H54 (cell line): ENCODE data around the gene CALR3.
A peak's percentile ranks its signal among the peaks of the same experiment; 100 is the strongest.

Experiments
- DNase-seq: peaks from one replicate; pipeline ENCODE4 v3.0.0; 2011; ENCODE audit warnings: low spot score, mixed read lengths; ENCODE audit not compliant: insufficient read length
- FAIRE-seq: peaks from 3 replicates; lab custom pipeline; 2011; peaks lifted over from hg19 to GRCh38; lab: Jason Lieb, UNC
- POLR2A ChIP-seq: IDR thresholded peaks from 2 replicates; pipeline ENCODE4 v1.6.1; 2011; ENCODE audit warnings: low read depth, mild to moderate bottlenecking, low read length

CALR3 gene

GRCh38 chr19:16446724-16447368 lies 49.1 kb downstream of the CALR3 start:
- FAIRE-seq = no peak
- TF ChIP-seq POLR2A = no peak
- no peak for DNase-seq

- no peak for FAIRE-seq
- TF ChIP-seq POLR2A = no peak
Measured at GRCh38 chr19:16446108-16446723, 49.8 kb downstream of the CALR3 start.

GRCh38 chr19:16445238-16446107 lies 50.5 kb downstream of the CALR3 start:
- FAIRE-seq = no peak
- peak; percentile 50 for DNase-seq
- TF ChIP-seq POLR2A = no peak

More at GRCh38 chr19:16446108-16446723, 49.8 kb downstream of the CALR3 start:
- DNase-seq = no peak

GRCh38 chr19:16444269-16444600 lies 51.7 kb downstream of the CALR3 start:
- FAIRE-seq (no peak), DNase-seq (no peak)

GRCh38 chr19:16442386-16443276 lies 53.3 kb downstream of the CALR3 start:
- DNase-seq = no peak
- no peak for TF ChIP-seq POLR2A
- FAIRE-seq = no peak

More at GRCh38 chr19:16444269-16444600, 51.7 kb downstream of the CALR3 start:
- TF ChIP-seq POLR2A = no peak

GRCh38 chr19:16441661-16442162 lies 54.3 kb downstream of the CALR3 start:
- TF ChIP-seq POLR2A = no peak
- peak; percentile 43 for DNase-seq
- no peak for FAIRE-seq

- no peak for FAIRE-seq
- TF ChIP-seq POLR2A = no peak
Measured at GRCh38 chr19:16436780-16437332, 59.1 kb downstream of the CALR3 start.

GRCh38 chr19:16435999-16436650 lies 59.8 kb downstream of the CALR3 start:
- TF ChIP-seq POLR2A = no peak
- no peak for DNase-seq
- no peak for FAIRE-seq

More at GRCh38 chr19:16436780-16437332, 59.1 kb downstream of the CALR3 start:
- DNase-seq = no peak

- TF ChIP-seq POLR2A = no peak
- peak; percentile 62 for FAIRE-seq
- peak; percentile 95 for DNase-seq
Measured at GRCh38 chr19:16435238-16435917, 60.6 kb downstream of the CALR3 start.

GRCh38 chr19:16433986-16434385 lies 62.0 kb downstream of the CALR3 start:
- FAIRE-seq (no peak), DNase-seq (no peak)
- TF ChIP-seq POLR2A = no peak

- TF ChIP-seq POLR2A = no peak
- no peak for FAIRE-seq
Measured at GRCh38 chr19:16429759-16430091, 66.2 kb downstream of the CALR3 start.

GRCh38 chr19:16429066-16429758 lies 66.8 kb downstream of the CALR3 start:
- DNase-seq = no peak
- FAIRE-seq = no peak
- TF ChIP-seq POLR2A = no peak

More at GRCh38 chr19:16429759-16430091, 66.2 kb downstream of the CALR3 start:
- no peak for DNase-seq
